Renal pelvis (tissue), 4 donors: ENCODE measurements around the gene PRR5L. TPM values are rescaled to one million over a fixed set of nuclear protein-coding genes. Genes with fewer than 3 reads are reported as not detected.
"Not testable (repeated sequence)": the region's sequence is repeated elsewhere in the genome, so short reads cannot be mapped to it uniquely, and the experiment has no call there.

ENCODE experiments used
- DNase-seq: peaks from one replicate; pipeline ENCODE4 v3.0.0-alpha.2; 2013
- polyA plus RNA-seq, 3 donors: library from polyadenylated mRNA; unstranded; fragments of 120-200 nt; gene quantifications; one replicate each; pipeline ENCODE4 v1.2.1, GENCODE V29; 2013; ENCODE audit not compliant: insufficient read length in 3 of 3

The PRR5L gene
- polyA plus RNA-seq, 3 donors: 16.7 to 22.2 (median 20.2) TPM

DNA sequence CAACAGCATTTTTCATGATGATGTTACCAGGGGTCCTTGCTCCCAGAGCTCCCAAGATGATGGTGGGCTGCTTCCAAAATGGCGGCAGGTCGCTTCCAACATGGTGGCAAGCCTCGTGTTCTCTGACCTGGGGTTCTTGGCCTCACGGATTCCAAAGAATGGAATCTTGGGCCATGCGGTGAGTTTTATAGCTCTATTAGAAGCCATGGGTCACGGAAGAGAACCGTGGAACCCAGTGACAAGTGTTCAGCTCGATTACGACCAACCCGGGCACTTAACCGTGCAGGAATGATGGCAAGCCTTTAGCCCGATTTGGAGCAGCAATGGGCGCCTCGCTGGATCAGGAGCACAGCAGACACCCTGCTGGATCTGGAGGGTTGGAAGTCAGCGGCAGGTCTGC, 28.9 kb downstream of the PRR5L start:
- DNase-seq: not testable (repeated sequence)

- DNase-seq: not testable (repeated sequence)
These were observed 29.3 kb downstream of the PRR5L start for GRCh38 chr11:36325403-36325802.

DNA sequence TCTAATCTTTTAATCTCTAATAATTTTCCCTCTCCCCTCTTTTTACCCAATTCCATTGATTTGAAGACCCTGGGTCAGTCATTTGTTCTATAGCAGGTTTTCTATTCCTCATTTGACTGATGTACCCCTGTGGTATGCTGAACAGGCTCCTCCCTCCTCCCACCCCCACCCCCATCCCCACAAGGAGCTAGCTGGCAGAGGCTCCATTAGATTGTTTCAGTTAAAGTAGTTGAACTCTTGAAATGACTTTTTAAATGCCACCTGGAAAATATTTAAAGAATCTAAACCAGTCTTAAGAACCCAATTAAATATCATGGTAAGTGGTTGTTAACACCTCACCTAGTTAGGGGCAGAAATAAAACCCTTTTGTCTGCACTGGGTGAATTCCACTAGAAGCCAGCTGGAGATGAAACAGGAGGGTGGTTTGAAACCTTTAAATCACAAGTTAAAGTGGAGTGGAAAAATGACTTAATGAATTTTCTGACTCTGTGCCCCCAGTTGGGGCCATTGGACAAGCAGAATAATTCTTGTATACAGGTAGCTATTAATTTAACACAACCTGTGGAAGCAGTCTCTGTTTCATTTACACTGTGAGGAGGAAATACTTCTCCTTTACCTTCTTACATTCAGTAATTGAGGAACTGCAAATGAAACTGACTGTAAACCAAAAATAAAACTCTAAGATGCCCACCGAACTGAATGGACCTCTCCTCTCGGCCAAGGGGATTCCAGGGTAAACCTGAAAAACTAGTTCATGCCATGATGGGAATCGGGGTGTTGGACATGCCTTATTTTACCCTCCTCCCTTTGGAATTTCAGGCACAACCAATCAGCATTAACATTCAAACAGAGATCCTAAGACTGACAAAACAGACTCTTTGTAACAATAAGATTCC, 30.7 kb downstream of the PRR5L start:
- no peak for DNase-seq

GRCh38 chr11:36328966-36329673, 33.0 kb downstream of the PRR5L start:
- no peak for DNase-seq

- DNase-seq: no peak
These were observed 34.3 kb downstream of the PRR5L start for GRCh38 chr11:36330411-36330810.

DNA sequence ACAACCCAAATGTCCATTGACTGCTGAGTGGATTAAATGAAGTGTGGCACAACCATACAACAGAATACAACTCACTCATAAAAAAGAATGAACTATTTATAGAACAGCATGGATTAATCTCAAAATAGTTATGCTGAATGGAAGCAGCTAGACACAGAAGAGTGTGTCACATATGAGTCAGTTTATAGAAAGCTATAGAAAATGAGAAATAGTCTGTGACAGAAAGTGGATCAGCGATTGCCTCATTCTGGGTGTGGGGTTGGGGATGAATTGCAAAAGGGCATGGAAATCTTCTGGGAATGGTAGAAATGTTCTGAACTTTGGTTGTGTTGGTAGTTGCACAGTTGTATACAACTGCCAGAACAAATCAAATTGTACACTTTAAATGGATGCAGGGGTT, 37.4 kb downstream of the PRR5L start:
- DNase-seq: no peak

- no peak for DNase-seq
These were observed 37.8 kb downstream of the PRR5L start for GRCh38 chr11:36333897-36334296.

GRCh38 chr11:36339888-36340287, 43.8 kb downstream of the PRR5L start:
- DNase-seq: no peak

GRCh38 chr11:36340897-36341296, 44.8 kb downstream of the PRR5L start:
- no peak for DNase-seq

DNA sequence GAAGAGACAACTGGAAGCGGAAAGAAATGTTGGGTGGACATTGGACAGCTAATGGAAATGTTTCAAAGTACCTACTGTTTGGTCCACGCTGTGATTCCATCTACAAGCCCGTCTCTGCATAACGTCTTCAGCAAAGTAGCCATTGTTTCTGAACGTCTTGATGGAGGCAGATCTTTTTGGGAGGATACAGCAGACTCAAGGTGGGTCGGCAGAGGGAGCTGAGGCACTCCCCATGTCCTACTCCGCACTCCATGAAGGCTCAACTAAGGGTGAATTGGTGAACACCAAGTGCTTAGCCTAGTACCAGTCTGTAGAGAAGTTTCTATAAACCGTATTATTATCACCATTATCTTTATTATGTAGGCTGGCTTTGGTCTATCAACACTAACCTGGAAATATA, 45.8 kb downstream of the PRR5L start:
- DNase-seq: no peak

GRCh38 chr11:36342327-36342726, 46.2 kb downstream of the PRR5L start:
- DNase-seq: no peak

DNA sequence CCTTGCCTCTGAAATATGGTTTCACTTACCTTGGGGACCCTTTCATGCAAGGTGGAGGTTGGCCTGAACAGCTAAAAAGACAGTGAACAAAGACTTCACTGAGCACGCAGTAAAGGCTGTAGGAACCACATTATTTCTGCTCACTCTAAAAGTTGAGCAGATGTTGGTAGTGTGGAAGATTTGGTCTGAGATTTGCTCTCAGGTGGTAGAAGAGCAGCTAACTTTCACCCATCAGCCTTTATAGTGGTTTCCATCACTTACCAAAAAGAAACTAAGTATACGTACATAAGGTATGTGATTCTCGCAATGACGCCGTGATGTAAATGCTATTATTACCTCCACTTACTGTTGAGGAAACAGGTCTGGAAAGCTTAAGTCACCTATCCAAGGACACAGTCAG, 47.3 kb downstream of the PRR5L start:
- DNase-seq: no peak

GRCh38 chr11:36345084-36345511, 49.0 kb downstream of the PRR5L start:
- DNase-seq: no peak

GRCh38 chr11:36345535-36346141, 49.5 kb downstream of the PRR5L start:
- no peak for DNase-seq

DNA sequence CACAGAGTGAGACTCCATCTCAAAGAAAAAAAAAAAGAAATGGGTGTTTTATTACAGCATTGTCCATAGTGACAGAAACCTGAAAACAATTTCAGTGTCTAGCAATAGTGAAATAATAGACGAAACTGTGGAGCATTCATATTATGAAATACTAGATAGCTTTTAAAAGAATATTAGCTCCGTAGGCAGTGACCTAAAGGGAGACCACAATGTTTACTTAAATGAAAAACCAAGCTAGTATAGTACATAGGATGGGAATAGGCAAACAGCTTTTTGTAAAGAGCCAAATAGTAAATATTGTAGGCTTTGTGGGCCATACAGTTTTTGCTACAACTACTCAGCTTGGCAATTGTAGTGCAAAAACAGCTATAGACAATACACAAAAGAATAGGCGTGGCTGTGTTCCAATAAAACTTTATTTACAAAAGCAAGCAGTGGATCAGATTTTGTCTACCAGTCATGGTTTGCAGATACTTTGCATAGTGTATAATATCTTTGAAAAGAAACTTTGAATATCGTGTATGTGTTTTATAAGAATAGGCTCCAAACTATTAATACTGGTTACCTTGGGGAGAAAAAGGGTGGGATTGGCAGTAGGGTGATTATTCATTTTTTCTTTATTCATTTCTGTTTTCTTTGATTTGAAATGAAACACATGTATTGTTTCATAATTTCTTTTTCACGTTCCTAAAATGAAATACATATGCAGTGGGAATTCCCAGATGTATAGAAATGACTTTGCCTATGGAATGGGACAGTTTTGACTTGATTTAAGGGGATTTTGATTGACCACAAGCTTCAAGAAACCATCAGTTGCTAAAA, 50.7 kb downstream of the PRR5L start:
- no peak for DNase-seq

GRCh38 chr11:36347384-36347906, 51.4 kb downstream of the PRR5L start:
- no peak for DNase-seq

- DNase-seq: no peak
These were observed 53.5 kb downstream of the PRR5L start for GRCh38 chr11:36349351-36350136.

DNA sequence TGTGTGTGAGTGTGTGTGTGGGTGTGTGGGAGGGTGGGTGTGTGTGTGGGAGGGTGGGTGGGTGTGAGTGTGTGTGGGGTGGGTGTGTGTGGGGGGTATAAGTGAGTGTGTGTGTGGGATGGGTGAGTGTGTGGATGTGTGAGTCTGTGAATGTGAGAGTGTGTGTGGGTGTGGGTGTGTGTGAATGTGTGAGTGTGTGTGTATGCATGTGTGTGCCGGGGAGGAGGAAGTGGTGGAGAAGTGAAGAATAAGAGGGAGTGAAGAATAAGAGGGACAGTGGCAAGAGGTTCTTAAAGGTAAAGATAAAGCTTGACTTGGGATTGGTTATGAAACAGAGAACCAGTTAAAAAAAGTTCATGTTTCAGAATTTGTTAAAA, 54.0 kb downstream of the PRR5L start:
- DNase-seq: no peak

- no peak for DNase-seq
These were observed 56.8 kb downstream of the PRR5L start for GRCh38 chr11:36352922-36353321.

GRCh38 chr11:36354221-36355003, 58.3 kb downstream of the PRR5L start:
- DNase-seq: no peak
